Fibroblast of skin of back (primary cell): ENCODE measurements around the gene MSH4.
"Not testable (repeated sequence)": the region's sequence is repeated elsewhere in the genome, so short reads cannot be mapped to it uniquely, and the experiment has no call there.

ENCODE experiments used
- DNase-seq: peaks from one replicate; pipeline ENCODE4 v3.0.0-alpha.2; 2013

The MSH4 gene

DNA sequence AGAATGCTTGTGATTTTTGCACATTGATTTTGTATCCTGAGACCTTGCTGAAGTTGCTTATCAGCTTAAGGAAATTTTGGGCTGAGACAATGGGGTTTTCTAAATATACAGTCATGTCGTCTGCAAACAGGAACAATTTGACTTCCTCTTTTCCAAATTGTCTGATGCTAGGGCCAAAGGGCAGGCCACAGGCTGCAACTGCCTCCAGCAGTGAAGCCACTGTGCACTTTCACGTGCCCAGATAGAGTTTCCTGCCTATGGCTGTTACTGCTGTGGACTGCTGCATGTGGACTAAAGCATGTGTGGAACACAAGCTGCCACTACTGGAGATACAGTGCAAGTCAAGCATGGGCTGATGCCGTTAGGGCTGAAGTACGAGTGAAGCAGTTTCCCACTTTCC is 146.4 kb downstream of the MSH4 start:
- not testable (repeated sequence) for DNase-seq

- DNase-seq, result no peak
These were observed 153.5 kb downstream of the MSH4 start for GRCh38 chr1:75950176-75950575.

DNA sequence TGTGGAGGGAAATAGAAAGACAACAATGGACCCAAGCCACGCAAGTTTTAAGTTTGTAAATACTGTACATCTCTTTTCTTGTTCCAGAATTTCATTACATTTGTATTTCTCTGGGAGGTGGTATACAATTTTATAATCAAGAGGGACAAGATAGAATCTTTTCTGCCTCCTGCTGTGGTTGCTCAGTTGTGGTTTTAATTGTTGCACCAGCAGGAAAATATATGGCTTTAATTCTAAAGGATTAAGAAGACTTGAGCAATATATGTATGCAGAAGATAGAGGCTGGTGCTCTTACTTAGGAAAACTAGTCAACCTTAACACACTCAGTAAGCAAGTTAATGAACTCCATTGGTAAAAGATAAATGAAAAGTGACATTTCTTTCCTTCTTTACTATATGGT is 155.3 kb downstream of the MSH4 start:
- no peak for DNase-seq

- DNase-seq, result no peak
These were observed 156.8 kb downstream of the MSH4 start for GRCh38 chr1:75953461-75953860.

DNA sequence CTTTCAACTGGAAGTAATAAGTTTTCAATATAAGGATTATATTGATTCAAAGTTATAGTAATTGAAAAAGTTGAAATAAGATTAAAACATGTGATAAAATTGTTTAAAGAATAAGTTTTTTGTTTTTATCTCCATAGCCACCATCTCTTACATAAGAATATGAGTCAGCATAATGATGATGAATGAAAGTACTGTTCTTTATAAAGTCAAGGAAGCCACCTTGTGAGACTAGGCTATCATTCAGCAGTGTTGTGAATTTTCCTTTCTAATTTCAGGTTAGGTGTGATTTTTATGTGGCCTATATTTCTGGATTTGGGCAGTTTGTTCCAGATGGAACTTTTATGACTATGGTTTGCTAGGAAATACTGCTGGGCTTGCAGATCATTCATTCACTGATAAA is 157.9 kb downstream of the MSH4 start:
- DNase-seq, result no peak
